Nephron (organoid): Measurements from ENCODE around the gene NECTIN4.
"Not testable (repeated sequence)": the region's sequence is repeated elsewhere in the genome, so short reads cannot be mapped to it uniquely, and the experiment has no call there.

Source experiments
- H3K27ac Mint-ChIP-seq, 3 experiments: 2 replicates each; pipeline ENCODE4 v1.8.0; 2020; ENCODE audit warnings: mixed read lengths in 3 of 3, mild to moderate bottlenecking in 2 of 3, moderate library complexity in 1 of 3
- H3K27me3 Mint-ChIP-seq: 2 replicates; pipeline ENCODE4 v1.8.0; 2021; ENCODE audit warnings: low read depth, mild to moderate bottlenecking, moderate library complexity, mixed read lengths
- H3K36me3 Mint-ChIP-seq: 2 replicates; pipeline ENCODE4 v1.8.0; 2020; ENCODE audit warnings: low read depth, mixed read lengths
- H3K4me1 Mint-ChIP-seq: 2 replicates; pipeline ENCODE4 v1.8.0; 2020; ENCODE audit warnings: mixed read lengths
- H3K4me3 Mint-ChIP-seq, 3 experiments: 2 replicates each; pipeline ENCODE4 v1.8.0; 2020; ENCODE audit warnings: mild to moderate bottlenecking in 3 of 3, mixed read lengths in 3 of 3, moderate library complexity in 2 of 3
- H3K9me3 Mint-ChIP-seq: 2 replicates; pipeline ENCODE4 v1.8.0; 2020; ENCODE audit warnings: mixed read lengths
- CTCF ChIP-seq, 3 experiments: fragments of 200-600 bp; sonication (generic); IDR thresholded peaks; one replicate each; pipeline ENCODE4 v1.5.0; 2021; ENCODE audit warnings: antibody characterized with exemption in 3 of 3; ENCODE audit not compliant: unreplicated experiment in 3 of 3

Gene NECTIN4

GRCh38 chr1:161038523-161039153 lies 50.7 kb downstream of the NECTIN4 start, which contains the start of gene TSTD1:
TSTD1 (minus strand) TSS chr1:161038964; CDS start chr1:161038889, 75 bp downstream.
- Mint-ChIP-seq H3K27ac (peak within 1 kb of the TSS; percentile 69 to 91 (median 79)), H3K4me1 (peaks cover 21% of the 10 kb centered on the region), H3K36me3 (peaks cover 42% of the 10 kb centered on the region), H3K4me3 (peak within 1 kb of the TSS; percentile 85 to 88 (median 86)), H3K9me3 (no peaks in the 10 kb centered on the region), H3K27me3 (no peaks in the 10 kb centered on the region)
- TF ChIP-seq CTCF (IDR thresholded peaks at IDR 0.05; ENCODE audit: unreplicated experiment in 3 of 3): no peak

- no peak for TF ChIP-seq CTCF (IDR thresholded peaks at IDR 0.05; ENCODE audit: unreplicated experiment in 3 of 3)
- Mint-ChIP-seq H3K4me3 (peak overlapping the region; percentile 85 to 88 (median 86)), H3K9me3 (no peaks in the 10 kb centered on the region), H3K36me3 (peaks cover 40% of the 10 kb centered on the region), H3K27ac (no peak overlapping the region), H3K4me1 (peaks cover 19% of the 10 kb centered on the region), H3K27me3 (no peaks in the 10 kb centered on the region)
These were observed 51.5 kb downstream of the NECTIN4 start for GRCh38 chr1:161037661-161038522.

GRCh38 chr1:161033751-161034150 lies 55.6 kb downstream of the NECTIN4 start:
- Mint-ChIP-seq H3K4me3 (no peak overlapping the region), H3K27me3 (no peaks in the 10 kb centered on the region), H3K27ac (no peak overlapping the region), H3K36me3 (peaks cover 3% of the 10 kb centered on the region), H3K9me3 (peaks cover 2% of the 10 kb centered on the region), H3K4me1 (peaks cover under 1% of the 10 kb centered on the region)
- TF ChIP-seq CTCF (IDR thresholded peaks at IDR 0.05; ENCODE audit: unreplicated experiment in 3 of 3): no peak

GRCh38 chr1:161032409-161032808 lies 56.9 kb downstream of the NECTIN4 start:
- no peak overlapping the region for H3K27ac Mint-ChIP-seq
- peaks cover 3% of the 10 kb centered on the region for H3K36me3 Mint-ChIP-seq
- no peak for TF ChIP-seq CTCF (IDR thresholded peaks at IDR 0.05; ENCODE audit: unreplicated experiment in 3 of 3)
- H3K27me3 Mint-ChIP-seq: no peaks in the 10 kb centered on the region
- no peaks in the 10 kb centered on the region for H3K4me1 Mint-ChIP-seq
- peaks cover 2% of the 10 kb centered on the region for H3K9me3 Mint-ChIP-seq
- H3K4me3 Mint-ChIP-seq: no peak overlapping the region

GRCh38 chr1:161031874-161032273 lies 57.5 kb downstream of the NECTIN4 start:
- H3K9me3 Mint-ChIP-seq: peaks cover 2% of the 10 kb centered on the region
- H3K27ac Mint-ChIP-seq: no peak overlapping the region
- H3K27me3 Mint-ChIP-seq: no peaks in the 10 kb centered on the region
- TF ChIP-seq CTCF (IDR thresholded peaks at IDR 0.05; ENCODE audit: unreplicated experiment in 3 of 3): no peak
- H3K36me3 Mint-ChIP-seq: peaks cover 8% of the 10 kb centered on the region
- no peak overlapping the region for H3K4me3 Mint-ChIP-seq
- no peaks in the 10 kb centered on the region for H3K4me1 Mint-ChIP-seq

- H3K27ac Mint-ChIP-seq, H3K27me3 Mint-ChIP-seq, H3K4me3 Mint-ChIP-seq, H3K4me1 Mint-ChIP-seq, H3K36me3 Mint-ChIP-seq, H3K9me3 Mint-ChIP-seq: not testable (repeated sequence)
These were observed 59.9 kb downstream of the NECTIN4 start for GRCh38 chr1:161029466-161029865.

- peaks cover 12% of the 10 kb centered on the region for H3K27me3 Mint-ChIP-seq
These were observed 62.4 kb downstream of the NECTIN4 start for GRCh38 chr1:161026954-161027353.

GRCh38 chr1:161022432-161022831 lies 66.9 kb downstream of the NECTIN4 start:
- H3K9me3 Mint-ChIP-seq, H3K36me3 Mint-ChIP-seq: not testable (repeated sequence)
- Mint-ChIP-seq H3K27me3 (peaks cover 53% of the 10 kb centered on the region), H3K27ac (peak overlapping the region in 1 of 3 experiments; percentile 94), H3K4me3 (peak overlapping the region; percentile 44 to 63 (median 53)), H3K4me1 (peaks cover 15% of the 10 kb centered on the region)

More at GRCh38 chr1:161026954-161027353, 62.4 kb downstream of the NECTIN4 start:
- H3K9me3 Mint-ChIP-seq, H3K36me3 Mint-ChIP-seq, H3K4me1 Mint-ChIP-seq, H3K27ac Mint-ChIP-seq, H3K4me3 Mint-ChIP-seq: not testable (repeated sequence)
